22Rv1 (cell line): ENCODE data around the gene ZNF263.

Experiments
- CTCF ChIP-seq: fragments of 450-650 bp; IDR thresholded peaks from 2 replicates; pipeline ENCODE4 v1.5.1; 2017; ENCODE audit warnings: mild to moderate bottlenecking
- ZFX ChIP-seq: fragments of 450-650 bp; IDR thresholded peaks from 2 replicates; pipeline ENCODE4 v1.6.1; 2017; ENCODE audit warnings: antibody characterized with exemption, borderline replicate concordance

- TF ChIP-seq CTCF (no peak), ZFX (no peak)
Observed at GRCh38 chr16:3262517-3262916, 20.8 kb upstream of the ZNF263 start.
